K562 (cell line): ENCODE results near the gene TMTC2. TPM values are rescaled to one million over a fixed set of nuclear protein-coding genes. Genes with fewer than 3 reads are reported as not detected.

Experiments
- ARID2 ChIP-seq: fragments of 450-650 bp; IDR thresholded peaks from 2 replicates; pipeline ENCODE4 v1.6.1; 2017; ENCODE audit warnings: antibody characterized with exemption, mild to moderate bottlenecking
- BRD4 ChIP-seq: fragments of 200-600 bp; sonication (generic); IDR thresholded peaks from 2 replicates; pipeline ENCODE4 v1.6.1; 2017; ENCODE audit warnings: inconsistent platforms
- CGGBP1 ChIP-seq: fragments of 250-450 bp; sonication (Bioruptor Pico); IDR thresholded peaks from 2 replicates; pipeline ENCODE4 v1.9.0; 2021; ENCODE audit warnings: mild to moderate bottlenecking
- ETV1 ChIP-seq: fragments of 450-650 bp; conservative IDR thresholded peaks from 2 replicates; pipeline ENCODE4 v1.6.1; 2016; ENCODE audit warnings: missing genetic modification characterization, control low read depth, low read depth, missing compliant biosample characterization
- GTF2F1 ChIP-seq: IDR thresholded peaks from 2 replicates; pipeline ENCODE4 v1.6.1; 2011; ENCODE audit warnings: low read depth, low read length, improper control_type of control experiment
- L3MBTL2 ChIP-seq: fragments of 450-650 bp; IDR thresholded peaks from 2 replicates; pipeline ENCODE4 v1.6.1; 2016; ENCODE audit warnings: mild to moderate bottlenecking, moderate library complexity
- MAFG ChIP-seq: fragments of 450-650 bp; conservative IDR thresholded peaks from 2 replicates; pipeline ENCODE4 v1.6.1; 2016; ENCODE audit warnings: missing genetic modification characterization, missing compliant biosample characterization
- PHTF2 ChIP-seq: fragments of 250-450 bp; sonication (Bioruptor Pico); IDR thresholded peaks from 2 replicates; pipeline ENCODE4 v1.5.0; 2021; ENCODE audit warnings: mild to moderate bottlenecking
- PPARD ChIP-seq: fragments of 250-450 bp; sonication (Bioruptor Pico); IDR thresholded peaks from 2 replicates; pipeline ENCODE4 v1.8.0; 2022; ENCODE audit warnings: inconsistent platforms, mild to moderate bottlenecking, moderate library complexity
- PRMT5 ChIP-seq: sonication (generic); formaldehyde crosslinking; IDR thresholded peaks from 2 replicates; pipeline ENCODE4 v1.5.0; 2020; ENCODE audit warnings: missing genetic modification reagents
- RBFOX2 ChIP-seq: fragments of 200-400 bp; formaldehyde crosslinking; IDR thresholded peaks from 2 replicates; pipeline ENCODE4 v1.6.1; 2017; ENCODE audit warnings: low read depth, mild to moderate bottlenecking, low read length, moderate library complexity
- RNF2 ChIP-seq: sonication (generic); IDR thresholded peaks from 2 replicates; pipeline ENCODE4 v1.6.1; 2016
- RUNX1 ChIP-seq: sonication (generic); IDR thresholded peaks from 2 replicates; pipeline ENCODE4 v1.6.1; 2016; ENCODE audit warnings: antibody characterized with exemption, low read depth
- SMARCA4 ChIP-seq: fragments of 450-650 bp; IDR thresholded peaks from 2 replicates; pipeline ENCODE4 v1.6.1; 2016
- SUPT5H ChIP-seq: fragments of 450-650 bp; IDR thresholded peaks from 2 replicates; pipeline ENCODE4 v1.6.1; 2016
- ZNF395 ChIP-seq: fragments of 200-800 bp; sonication (Bioruptor generic); IDR thresholded peaks from 2 replicates; pipeline ENCODE4 v1.6.1; 2017; ENCODE audit warnings: missing genetic modification characterization, missing compliant biosample characterization
- ZNF431 ChIP-seq: sonication (generic); formaldehyde crosslinking; IDR thresholded peaks from 2 replicates; pipeline ENCODE4 v1.8.0; 2022; ENCODE audit warnings: mild to moderate bottlenecking, missing genetic modification reagents
- ZNF76 ChIP-seq: fragments of 250-450 bp; sonication (Bioruptor Pico); IDR thresholded peaks from 2 replicates; pipeline ENCODE4 v1.4.0; 2020; ENCODE audit warnings: mild to moderate bottlenecking, moderate library complexity, borderline replicate concordance
- ZNF77 ChIP-seq: fragments of 250-450 bp; sonication (Bioruptor Pico); IDR thresholded peaks from 2 replicates; pipeline ENCODE4 v1.5.0; 2020
- polyA plus RNA-seq, 8 experiments: library from polyadenylated mRNA; depleted of rRNA in 4 of 8; stranded (reverse) in 5 of 8; unstranded in 3 of 8; fragments of >200 nt; fragmentation: Nextera tagmentation in 2 of 8; fragmentation: Illumina TruSeq in 1 of 8; extraction: Ambion mirVana in 2 of 8; extraction: Trizol in 1 of 8; gene quantifications; 2 replicates each; pipeline versions ENCODE4 v1.2.1 to v1.2.3, GENCODE V29; 2011 to 2014; ENCODE audit warnings: inconsistent platforms in 1 of 8, missing spikeins in 1 of 8
- total RNA-seq, 7 experiments: library from RNA; depleted of rRNA in 6 of 7; stranded (reverse); fragments of >200 nt in 6 of 7; fragmentation: Illumina TruSeq in 2 of 7; extraction: Trizol in 2 of 7; gene quantifications; 2 replicates each; pipeline versions ENCODE4 v1.2.1 to v1.2.3, GENCODE V29; 2011 to 2021; ENCODE audit warnings: low replicate concordance in 1 of 7
- TF ChIP-seq, protein P1 (sequence below): fragments of 450-650 bp; IDR thresholded peaks from 2 replicates; pipeline ENCODE4 v1.6.1; 2017; ENCODE audit warnings: antibody characterized with exemption, mild to moderate bottlenecking
- TF ChIP-seq, protein P2 (sequence below): fragments of 250-450 bp; sonication (Bioruptor Pico); IDR thresholded peaks from 2 replicates; pipeline ENCODE4 v1.5.0; 2022; ENCODE audit warnings: mild to moderate bottlenecking
- TF ChIP-seq, protein P3 (sequence below): fragments of 250-450 bp; sonication (Bioruptor Pico); IDR thresholded peaks from 2 replicates; pipeline ENCODE4 v1.5.0; 2021

TMTC2 gene
- total and polyA plus RNA-seq, 9 of the 15 experiments (the other 6 are each of a cell fraction or from before 2014, with no cell fraction given) = 0.29 to 1.1 (median 0.55) TPM

DNA sequence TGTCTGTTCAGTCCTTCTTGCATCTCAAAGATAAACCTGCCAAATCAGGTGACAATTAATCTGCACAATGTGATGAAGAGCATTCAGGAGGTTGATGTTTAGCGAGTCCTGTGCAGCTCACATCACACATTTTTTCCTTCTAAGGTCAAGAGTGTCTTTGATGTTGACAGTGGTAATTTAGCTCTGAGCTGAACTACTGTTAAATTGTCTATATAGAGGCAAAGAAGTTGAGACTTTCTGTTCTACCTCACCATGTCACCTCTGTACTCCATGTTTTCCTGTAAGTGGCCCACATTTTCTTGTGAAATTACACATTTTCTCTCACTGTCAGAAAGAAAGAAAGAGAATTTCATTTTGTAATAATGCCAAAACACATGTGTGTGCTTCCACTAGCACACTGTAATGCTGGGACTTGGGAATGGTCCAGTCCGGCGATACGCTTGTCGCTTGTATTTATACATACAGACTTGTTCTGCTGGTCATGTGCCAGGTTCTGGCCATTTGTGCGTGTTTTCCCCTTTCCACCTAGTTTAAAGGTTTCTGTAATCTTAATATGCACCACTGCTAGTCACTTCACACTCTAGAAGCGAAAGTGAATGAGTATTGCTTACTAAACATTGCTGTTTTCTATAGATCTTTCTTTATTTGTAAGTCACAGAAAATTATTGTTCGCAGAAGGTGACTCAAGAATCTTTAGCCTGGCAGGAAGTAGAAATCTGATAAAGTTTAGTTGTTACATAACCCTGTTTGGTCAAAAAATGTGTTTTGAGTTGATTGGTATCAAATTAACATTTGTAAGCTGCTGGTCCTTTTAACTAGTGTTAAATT lies 328.9 kb downstream of the TMTC2 start (continued):
- TF ChIP-seq, protein P1, sequence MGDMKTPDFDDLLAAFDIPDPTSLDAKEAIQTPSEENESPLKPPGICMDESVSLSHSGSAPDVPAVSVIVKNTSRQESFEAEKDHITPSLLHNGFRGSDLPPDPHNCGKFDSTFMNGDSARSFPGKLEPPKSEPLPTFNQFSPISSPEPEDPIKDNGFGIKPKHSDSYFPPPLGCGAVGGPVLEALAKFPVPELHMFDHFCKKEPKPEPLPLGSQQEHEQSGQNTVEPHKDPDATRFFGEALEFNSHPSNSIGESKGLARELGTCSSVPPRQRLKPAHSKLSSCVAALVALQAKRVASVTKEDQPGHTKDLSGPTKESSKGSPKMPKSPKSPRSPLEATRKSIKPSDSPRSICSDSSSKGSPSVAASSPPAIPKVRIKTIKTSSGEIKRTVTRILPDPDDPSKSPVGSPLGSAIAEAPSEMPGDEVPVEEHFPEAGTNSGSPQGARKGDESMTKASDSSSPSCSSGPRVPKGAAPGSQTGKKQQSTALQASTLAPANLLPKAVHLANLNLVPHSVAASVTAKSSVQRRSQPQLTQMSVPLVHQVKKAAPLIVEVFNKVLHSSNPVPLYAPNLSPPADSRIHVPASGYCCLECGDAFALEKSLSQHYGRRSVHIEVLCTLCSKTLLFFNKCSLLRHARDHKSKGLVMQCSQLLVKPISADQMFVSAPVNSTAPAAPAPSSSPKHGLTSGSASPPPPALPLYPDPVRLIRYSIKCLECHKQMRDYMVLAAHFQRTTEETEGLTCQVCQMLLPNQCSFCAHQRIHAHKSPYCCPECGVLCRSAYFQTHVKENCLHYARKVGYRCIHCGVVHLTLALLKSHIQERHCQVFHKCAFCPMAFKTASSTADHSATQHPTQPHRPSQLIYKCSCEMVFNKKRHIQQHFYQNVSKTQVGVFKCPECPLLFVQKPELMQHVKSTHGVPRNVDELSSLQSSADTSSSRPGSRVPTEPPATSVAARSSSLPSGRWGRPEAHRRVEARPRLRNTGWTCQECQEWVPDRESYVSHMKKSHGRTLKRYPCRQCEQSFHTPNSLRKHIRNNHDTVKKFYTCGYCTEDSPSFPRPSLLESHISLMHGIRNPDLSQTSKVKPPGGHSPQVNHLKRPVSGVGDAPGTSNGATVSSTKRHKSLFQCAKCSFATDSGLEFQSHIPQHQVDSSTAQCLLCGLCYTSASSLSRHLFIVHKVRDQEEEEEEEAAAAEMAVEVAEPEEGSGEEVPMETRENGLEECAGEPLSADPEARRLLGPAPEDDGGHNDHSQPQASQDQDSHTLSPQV = peak; percentile 49
- TF ChIP-seq ETV1 (tag) = peak; percentile 79
- no peak for TF ChIP-seq BRD4
- peak; percentile 29; the same call in 1 of the 2 replicates for TF ChIP-seq L3MBTL2
- no peak for TF ChIP-seq MAFG (tag)
- TF ChIP-seq ZNF76 (CRISPR knock-in tag) = no peak
- no peak for TF ChIP-seq PRMT5 (CRISPR knock-in tag)
- TF ChIP-seq SMARCA4 = peak; percentile 76
- no peak for TF ChIP-seq ZNF431
- TF ChIP-seq CGGBP1 = no peak
- TF ChIP-seq GTF2F1 = no peak
- TF ChIP-seq SUPT5H = no peak
- no peak for TF ChIP-seq ZNF77 (CRISPR knock-in tag)
- no peak for TF ChIP-seq PHTF2 (CRISPR knock-in tag)
- no peak for TF ChIP-seq RBFOX2
- TF ChIP-seq PPARD (CRISPR knock-in tag) = no peak
- TF ChIP-seq, protein P2, sequence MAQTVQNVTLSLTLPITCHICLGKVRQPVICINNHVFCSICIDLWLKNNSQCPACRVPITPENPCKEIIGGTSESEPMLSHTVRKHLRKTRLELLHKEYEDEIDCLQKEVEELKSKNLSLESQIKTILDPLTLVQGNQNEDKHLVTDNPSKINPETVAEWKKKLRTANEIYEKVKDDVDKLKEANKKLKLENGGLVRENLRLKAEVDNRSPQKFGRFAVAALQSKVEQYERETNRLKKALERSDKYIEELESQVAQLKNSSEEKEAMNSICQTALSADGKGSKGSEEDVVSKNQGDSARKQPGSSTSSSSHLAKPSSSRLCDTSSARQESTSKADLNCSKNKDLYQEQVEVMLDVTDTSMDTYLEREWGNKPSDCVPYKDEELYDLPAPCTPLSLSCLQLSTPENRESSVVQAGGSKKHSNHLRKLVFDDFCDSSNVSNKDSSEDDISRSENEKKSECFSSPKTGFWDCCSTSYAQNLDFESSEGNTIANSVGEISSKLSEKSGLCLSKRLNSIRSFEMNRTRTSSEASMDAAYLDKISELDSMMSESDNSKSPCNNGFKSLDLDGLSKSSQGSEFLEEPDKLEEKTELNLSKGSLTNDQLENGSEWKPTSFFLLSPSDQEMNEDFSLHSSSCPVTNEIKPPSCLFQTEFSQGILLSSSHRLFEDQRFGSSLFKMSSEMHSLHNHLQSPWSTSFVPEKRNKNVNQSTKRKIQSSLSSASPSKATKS (CRISPR knock-in tag) = no peak
- 0 out of 2 replicates have a peak, but pooled peaks have one; percentile 37 for TF ChIP-seq ZNF395
- TF ChIP-seq, protein P3, sequence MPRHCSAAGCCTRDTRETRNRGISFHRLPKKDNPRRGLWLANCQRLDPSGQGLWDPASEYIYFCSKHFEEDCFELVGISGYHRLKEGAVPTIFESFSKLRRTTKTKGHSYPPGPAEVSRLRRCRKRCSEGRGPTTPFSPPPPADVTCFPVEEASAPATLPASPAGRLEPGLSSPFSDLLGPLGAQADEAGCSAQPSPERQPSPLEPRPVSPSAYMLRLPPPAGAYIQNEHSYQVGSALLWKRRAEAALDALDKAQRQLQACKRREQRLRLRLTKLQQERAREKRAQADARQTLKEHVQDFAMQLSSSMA (CRISPR knock-in tag) = no peak
- no peak for TF ChIP-seq RUNX1
- no peak for TF ChIP-seq ARID2
- TF ChIP-seq RNF2 = no peak
